ENCODE results near the gene MTMR2.

The MTMR2 gene

DNA sequence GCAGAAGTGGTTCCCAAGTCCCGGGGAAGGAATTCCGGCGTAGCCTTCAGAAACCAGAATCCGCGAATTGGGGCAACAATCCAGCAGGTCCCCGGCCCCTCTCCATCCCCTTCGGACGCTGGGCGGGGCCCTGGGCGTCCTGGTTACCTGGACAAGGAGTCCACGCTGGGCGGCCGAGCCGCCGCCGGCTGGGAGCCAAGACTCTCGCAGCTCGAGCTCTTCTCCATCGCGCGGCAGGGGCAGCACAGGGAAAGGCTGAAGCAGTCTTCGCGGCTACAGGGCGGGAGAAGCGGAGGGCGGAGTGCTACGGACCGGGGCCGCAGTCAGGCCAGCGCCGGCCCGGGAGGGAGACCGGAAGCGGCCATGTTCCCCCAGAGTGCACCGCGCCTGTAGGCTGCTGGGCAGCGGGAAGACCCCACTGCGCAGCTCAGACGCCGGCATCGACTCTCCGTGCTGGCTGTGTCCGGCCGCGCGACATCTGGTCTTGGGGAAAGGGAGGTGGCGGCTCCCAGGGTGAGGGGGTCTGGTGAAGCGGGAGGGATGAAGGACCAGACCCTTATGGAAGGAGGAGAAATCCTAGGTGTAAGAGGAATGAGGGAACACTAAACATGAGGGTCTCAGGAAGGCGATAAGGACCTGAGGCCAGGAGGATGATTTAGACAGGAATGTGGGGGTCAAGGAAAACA, at the start of gene MTMR2:
Gene MTMR2 (minus strand): TSS at position 380 of the 686 bp plus-strand sequence. CDS start 153 bp downstream, at position 227.
- DNase-seq: peak; percentile 74

DNA sequence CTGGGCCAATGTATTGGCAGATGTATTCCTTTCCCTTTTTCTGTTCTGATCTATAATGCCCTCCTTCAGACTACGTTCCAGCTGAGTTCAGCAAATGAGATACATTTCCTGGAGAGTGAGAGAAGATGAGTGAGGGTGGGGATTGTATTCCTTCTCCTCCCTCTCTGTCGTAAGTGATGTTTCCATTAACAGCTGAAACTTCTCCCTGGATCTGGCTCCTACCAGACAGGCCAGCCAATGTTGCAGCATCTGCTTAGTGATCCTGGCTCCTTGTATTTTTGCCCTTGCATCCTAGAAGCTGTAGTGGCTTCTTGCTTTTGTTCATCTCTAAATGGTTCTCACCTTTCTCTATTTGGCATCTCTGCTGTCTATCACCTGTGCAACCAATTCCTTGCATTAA, 48.2 kb upstream of the MTMR2 start:
- DNase-seq: no peak

DNA sequence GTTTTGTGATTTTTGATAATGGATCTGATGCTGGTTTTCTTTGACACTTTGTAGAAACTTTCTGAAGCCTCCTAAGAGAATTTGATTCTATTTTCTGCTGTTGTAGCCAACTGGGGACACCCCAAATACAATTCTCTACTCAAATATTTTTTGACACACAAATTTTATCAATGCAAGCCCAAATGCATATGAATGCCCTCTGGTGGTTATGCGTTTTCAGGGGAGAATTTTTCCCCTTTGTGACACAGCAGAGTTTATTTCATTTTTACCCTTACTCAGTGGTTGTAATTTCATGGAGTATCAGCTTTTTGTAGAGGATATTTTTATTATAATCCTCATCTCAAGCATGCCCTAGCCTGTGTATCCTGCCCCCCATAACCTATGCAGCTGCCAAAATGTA, 44.7 kb upstream of the MTMR2 start:
- DNase-seq: no peak

DNA sequence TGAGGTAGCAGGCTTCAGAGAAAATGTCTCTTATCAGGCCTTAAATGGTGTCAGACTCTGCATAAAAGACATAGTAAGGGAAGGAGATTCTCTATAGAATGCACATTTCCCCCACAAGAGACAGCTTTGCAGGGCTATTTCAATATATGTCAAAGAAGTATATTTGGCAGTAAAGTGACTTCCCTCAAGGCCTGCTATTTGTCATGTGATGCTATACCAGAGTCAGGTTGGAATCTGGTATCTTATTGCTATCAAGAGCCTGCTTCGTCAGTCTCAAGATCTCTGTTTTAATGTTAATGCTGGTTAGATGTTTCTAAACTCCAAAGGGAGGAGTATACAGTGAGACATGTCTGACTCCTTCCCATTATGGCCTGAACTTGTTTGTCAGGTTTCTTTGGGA, 40.4 kb upstream of the MTMR2 start:
- DNase-seq: no peak

DNA sequence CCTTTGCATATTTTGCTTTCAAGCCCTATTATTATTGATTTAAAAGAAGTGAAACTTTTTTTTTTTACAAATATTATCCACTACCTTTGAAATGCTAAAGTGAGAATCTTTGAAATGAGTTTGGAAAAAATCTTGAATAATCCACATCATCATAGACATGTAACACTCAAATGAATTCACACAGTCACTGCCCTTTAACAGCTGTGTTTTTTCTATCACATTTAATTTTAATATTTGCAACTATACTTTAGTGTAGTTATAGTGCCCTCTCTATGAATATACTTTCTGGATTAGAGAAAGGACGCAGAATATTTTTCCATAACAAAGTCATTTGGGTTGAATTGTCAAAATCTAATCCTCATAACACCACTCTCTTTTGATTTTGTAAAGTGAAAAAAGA, 37.9 kb upstream of the MTMR2 start:
- DNase-seq: no peak

DNA sequence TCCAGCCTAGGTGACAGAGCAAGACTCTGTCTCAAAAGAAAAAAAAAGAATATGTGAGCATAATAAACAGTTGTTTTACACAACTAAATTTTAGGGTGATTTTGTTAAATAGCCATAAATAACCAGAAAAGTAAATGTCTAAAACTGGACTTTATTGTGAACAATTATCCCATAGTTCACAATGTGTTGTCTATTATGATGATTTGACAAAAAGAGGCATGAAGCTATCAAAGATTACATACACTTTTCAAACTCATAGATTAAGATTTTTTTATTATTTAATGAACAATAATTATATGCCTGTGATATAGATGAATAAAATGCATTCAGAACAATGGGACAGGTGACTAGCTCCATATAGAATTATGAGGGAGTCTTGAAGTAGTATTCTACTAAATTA, 27.0 kb upstream of the MTMR2 start:
- DNase-seq: no peak

DNA sequence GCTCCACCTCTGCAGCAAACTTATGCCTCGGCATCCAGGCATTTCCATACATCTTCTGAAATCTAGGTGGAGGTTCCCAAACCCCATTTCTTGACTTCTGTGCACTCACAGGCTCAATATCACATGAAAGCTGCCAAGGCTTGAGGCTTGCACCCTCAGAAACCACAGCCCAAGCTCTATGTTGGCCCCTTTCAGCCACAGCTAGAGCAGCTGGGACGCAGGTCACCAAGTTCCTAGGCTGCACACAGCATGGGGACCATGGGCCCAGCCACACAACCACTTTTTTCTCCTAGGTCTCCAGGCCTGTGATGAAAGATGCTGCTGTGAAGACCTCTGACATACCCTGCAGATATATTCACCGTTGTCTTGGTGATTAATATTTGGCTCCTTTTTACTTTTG, 24.7 kb upstream of the MTMR2 start:
- no peak for DNase-seq

- DNase-seq: no peak
Observed at GRCh38 chr11:95944623-95945022, 20.7 kb upstream of the MTMR2 start.

GRCh38 chr11:95943546-95943945, 19.6 kb upstream of the MTMR2 start:
- no peak for DNase-seq

GRCh38 chr11:95939091-95939490, 15.2 kb upstream of the MTMR2 start:
- DNase-seq: no peak

GRCh38 chr11:95937358-95937757, 13.5 kb upstream of the MTMR2 start:
- DNase-seq: no peak

DNA sequence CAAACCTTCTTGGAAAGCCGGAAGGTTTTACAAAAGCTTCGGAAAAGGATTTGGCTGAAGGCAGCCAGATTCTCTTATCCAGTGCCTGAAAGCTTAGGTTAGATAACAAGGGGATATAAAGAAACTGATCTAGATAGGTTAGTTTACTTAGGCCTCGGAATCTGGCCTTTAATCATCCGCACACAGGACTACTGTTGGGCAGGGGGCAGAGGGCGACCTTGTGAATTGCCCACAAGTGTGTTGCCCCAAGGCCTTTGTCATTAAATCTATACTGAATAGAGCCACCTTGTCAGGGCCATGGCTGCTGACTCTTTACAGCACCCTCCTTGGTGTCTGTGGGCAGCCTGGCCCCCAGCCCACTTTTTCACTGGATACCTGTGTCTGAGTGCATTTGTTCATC, 9.7 kb upstream of the MTMR2 start:
- DNase-seq: no peak

- DNase-seq: no peak
Observed at GRCh38 chr11:95931916-95932315, 8.0 kb upstream of the MTMR2 start.

DNA sequence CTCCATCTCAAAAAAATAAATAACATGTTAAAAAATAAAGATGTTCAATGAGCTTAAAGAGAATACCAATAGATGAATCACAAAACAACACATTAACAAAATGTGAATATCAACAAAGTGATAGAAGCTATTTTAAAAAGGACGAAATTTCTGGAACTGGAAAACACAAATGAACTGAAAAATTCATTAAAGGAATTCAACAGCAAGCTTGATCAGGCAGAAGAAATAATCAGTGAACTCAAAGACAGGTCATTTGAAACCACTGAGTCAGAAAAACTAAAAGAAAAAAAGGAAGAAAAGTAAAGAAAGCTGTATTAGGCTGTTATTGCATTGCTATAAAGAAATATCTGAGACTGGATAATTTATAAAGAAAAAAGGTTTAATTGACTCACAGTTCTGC, 7.0 kb upstream of the MTMR2 start:
- no peak for DNase-seq

DNA sequence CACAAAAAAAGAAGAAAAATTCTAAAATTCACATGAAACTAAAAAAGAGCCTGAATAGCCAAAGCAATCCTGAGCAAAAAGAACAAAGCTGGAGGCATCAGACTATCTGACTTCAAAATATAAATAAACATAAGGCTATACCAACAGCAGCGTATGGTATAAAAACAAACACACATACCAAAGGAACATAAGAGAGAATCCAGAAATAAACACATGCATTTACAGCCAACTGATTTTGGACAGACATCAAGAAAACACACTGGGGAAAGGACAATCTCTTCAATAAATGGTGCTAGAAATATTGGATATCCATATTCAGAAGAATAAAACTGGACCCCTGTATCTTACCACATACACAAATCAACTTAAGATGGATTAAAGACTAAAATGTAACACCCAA, 2.8 kb upstream of the MTMR2 start:
- no peak for DNase-seq

DNA sequence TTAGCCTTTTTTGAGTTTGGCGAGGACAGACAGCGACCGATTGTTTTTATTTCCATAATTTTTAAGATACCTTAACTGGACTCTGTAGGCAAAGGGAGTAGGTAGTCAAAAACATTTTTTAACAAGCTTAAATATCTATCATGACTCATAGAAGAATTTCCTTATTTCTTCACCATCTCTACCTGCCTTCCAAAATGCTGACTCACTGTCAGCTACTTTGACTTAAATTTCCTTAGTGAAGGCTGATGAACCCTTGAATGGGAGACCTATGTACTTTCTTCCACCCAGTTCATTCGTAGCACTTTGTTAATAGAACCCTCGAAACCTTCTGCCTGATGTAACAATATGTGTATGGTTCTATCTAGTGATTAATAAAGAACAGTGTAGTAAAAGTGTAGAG, 1.1 kb upstream of the MTMR2 start:
- DNase-seq: no peak

- no peak for DNase-seq
Observed at GRCh38 chr11:95924414-95924760, 480 bp upstream of the MTMR2 start.

- DNase-seq: no peak
Observed at GRCh38 chr11:95923439-95923727, 524 bp downstream of the MTMR2 start.

GRCh38 chr11:95922536-95923438, 1.1 kb downstream of the MTMR2 start:
- DNase-seq: no peak

DNA sequence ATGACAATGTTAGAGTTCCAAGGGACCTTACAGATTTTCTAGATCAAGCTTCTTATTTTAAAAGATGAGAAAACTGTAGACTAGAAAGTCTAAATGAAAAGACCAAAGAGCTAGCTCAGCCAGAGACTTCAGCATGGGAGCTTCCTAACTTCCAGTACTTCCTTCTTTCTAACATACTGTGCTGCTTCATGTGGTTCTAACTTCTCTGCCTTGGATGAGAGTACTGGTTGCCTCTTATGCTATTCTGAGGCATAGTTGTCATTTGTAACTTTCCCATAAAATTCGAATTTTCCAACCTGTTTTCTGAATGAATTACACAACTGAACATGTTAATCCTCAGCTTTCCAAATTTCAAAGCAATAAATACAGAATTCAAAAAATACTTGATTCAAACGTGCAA, 1.8 kb downstream of the MTMR2 start:
- no peak for DNase-seq

DNA sequence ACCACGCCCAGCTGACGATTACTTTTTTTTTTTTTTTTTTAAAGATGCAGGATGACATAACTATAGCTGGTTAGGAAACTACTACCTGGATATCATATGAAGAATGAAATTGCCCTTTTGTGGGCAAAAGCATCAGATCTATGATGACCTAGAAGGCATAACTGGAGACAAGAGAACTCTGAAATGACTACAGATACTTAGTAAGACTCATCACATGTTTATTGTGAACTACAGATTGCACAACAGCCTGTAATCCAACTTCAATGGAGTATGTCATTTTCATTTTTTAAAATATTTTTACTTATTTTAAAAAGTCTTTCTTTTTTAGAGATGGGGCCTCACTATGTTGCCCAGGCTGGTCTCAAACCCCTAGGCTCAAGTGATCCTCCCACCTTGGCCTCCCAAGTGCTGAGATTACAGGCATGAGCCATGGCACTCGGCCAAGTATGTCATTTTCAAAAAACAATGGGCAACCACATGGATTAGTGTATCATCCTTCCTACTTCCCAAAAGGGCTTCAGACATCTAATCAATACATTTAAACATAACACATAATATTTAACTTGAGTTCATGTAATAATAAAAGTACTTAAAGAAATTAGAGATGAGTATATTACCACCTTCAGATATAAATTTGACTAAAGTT, 3.3 kb downstream of the MTMR2 start:
- no peak for DNase-seq

GRCh38 chr11:95919514-95919913, 4.4 kb downstream of the MTMR2 start:
- no peak for DNase-seq

- no peak for DNase-seq
Observed at GRCh38 chr11:95918720-95919119, 5.2 kb downstream of the MTMR2 start.

GRCh38 chr11:95918056-95918455, 5.9 kb downstream of the MTMR2 start:
- no peak for DNase-seq

Data from activated CD4-positive, CD25-positive, alpha-beta regulatory T cell treated with anti-CD3 and anti-CD28 coated beads, Interleukin-2, amount 50 U/mL, for 72 hours (primary cell).